Gastrocnemius medialis (tissue), 4 donors: ENCODE data around the gene TMEM139.

Source experiments
- CTCF ChIP-seq, 5 experiments: fragments of 450-650 bp in 3 of 5; fragments of 200-600 bp in 2 of 5; sonication (generic) in 2 of 5; IDR thresholded peaks in 4 of 5; conservative IDR thresholded peaks in 1 of 5; 1 replicate in 4 of 5; 2 replicates in 1 of 5; pipeline ENCODE4 v1.5.1; 2016 to 2019; ENCODE audit warnings: antibody characterized with exemption in 5 of 5, mild to moderate bottlenecking in 3 of 5, moderate library complexity in 3 of 5
- POLR2A ChIP-seq, 2 donors: fragments of 450-650 bp; IDR thresholded peaks; one replicate each; pipeline ENCODE4 v1.6.1; 2017; ENCODE audit warnings: antibody characterized with exemption in 2 of 2, mild to moderate bottlenecking in 2 of 2, moderate library complexity in 2 of 2

- no peak for TF ChIP-seq CTCF (IDR thresholded peaks at IDR 0.05 in 4 of 5, conservative IDR thresholded peaks at IDR 0.05 in 1 of 5)
- TF ChIP-seq POLR2A (IDR thresholded peaks at IDR 0.05) = no peak
Observed at GRCh38 chr7:143272871-143273270, 11.9 kb upstream of the TMEM139 start.
